Gastrocnemius medialis (tissue), 4 donors: ENCODE measurements around the gene MEDAG.

Experiments used
- CTCF ChIP-seq, 5 experiments: fragments of 450-650 bp in 3 of 5; fragments of 200-600 bp in 2 of 5; sonication (generic) in 2 of 5; IDR thresholded peaks in 4 of 5; conservative IDR thresholded peaks in 1 of 5; 1 replicate in 4 of 5; 2 replicates in 1 of 5; pipeline ENCODE4 v1.5.1; 2016 to 2019; ENCODE audit warnings: antibody characterized with exemption in 5 of 5, mild to moderate bottlenecking in 3 of 5, moderate library complexity in 3 of 5
- POLR2A ChIP-seq, 2 donors: fragments of 450-650 bp; IDR thresholded peaks; one replicate each; pipeline ENCODE4 v1.6.1; 2017; ENCODE audit warnings: antibody characterized with exemption in 2 of 2, mild to moderate bottlenecking in 2 of 2, moderate library complexity in 2 of 2

GRCh38 chr13:30904043-30904442 lies 2.0 kb upstream of the MEDAG start:
- TF ChIP-seq POLR2A (IDR thresholded peaks at IDR 0.05) (no peak), CTCF (IDR thresholded peaks at IDR 0.05 in 4 of 5, conservative IDR thresholded peaks at IDR 0.05 in 1 of 5) (no peak)
